Measurements from ENCODE around the gene LAMC1.
"Not testable (repeated sequence)": the region's sequence is repeated elsewhere in the genome, so short reads cannot be mapped to it uniquely, and the experiment has no call there.

The LAMC1 gene

GRCh38 chr1:183069562-183070216 lies 46.5 kb downstream of the LAMC1 start:
- H2BK12ac ChIP-seq (ENCODE audit: low read length) = no peak overlapping the region
- no peak overlapping the region for H3K4me3 ChIP-seq (ENCODE audit: low read length in 2 of 2)
- WGBS, 2 donors (ENCODE audit: extremely low coverage in 2 of 2, insufficient read length in 2 of 2, insufficient replicate concordance in 1 of 2) = no CpG with 5 or more reads among the region's 4 CpGs
- H3K79me1 ChIP-seq (ENCODE audit: low read depth, low read length) = no peaks in the 10 kb centered on the region
- H3K36me3 ChIP-seq (replicated peaks in 1 of 2; ENCODE audit: control insufficient read depth in 2 of 2, insufficient read depth in 2 of 2, low read length in 2 of 2) = peaks cover 1 to 9% of the 10 kb centered on the region in 2 donors
- H3K4me1 ChIP-seq (ENCODE audit: control insufficient read depth in 2 of 2, insufficient read depth in 1 of 2, low read depth in 1 of 2, low read length in 2 of 2) = peaks cover 5 to 10% of the 10 kb centered on the region in 2 donors
- no peak overlapping the region for H2AK5ac ChIP-seq (ENCODE audit: low read depth, low read length)
- no peak overlapping the region for H2BK5ac ChIP-seq (ENCODE audit: low read length)
- no peak overlapping the region for H3K4ac ChIP-seq (ENCODE audit: low read length)
- no peak overlapping the region for H3K4me2 ChIP-seq (ENCODE audit: insufficient read depth, low read length, poor library complexity, severe bottlenecking)
- DNase-seq (ENCODE audit: low spot score) = no peak
- no peak overlapping the region for H2AFZ ChIP-seq (ENCODE audit: low read length)
- H3K14ac ChIP-seq (ENCODE audit: low read length) = no peak overlapping the region
- H4K8ac ChIP-seq (ENCODE audit: low read depth, low read length) = no peak overlapping the region
- H2BK120ac ChIP-seq (ENCODE audit: low read depth, low read length) = no peak overlapping the region
- no peak overlapping the region for H3K9ac ChIP-seq (ENCODE audit: low read depth, low read length, poor library complexity)
- H4K91ac ChIP-seq (ENCODE audit: low read depth, low read length, poor library complexity) = no peak overlapping the region
- H3K27ac ChIP-seq (replicated peaks; ENCODE audit: low read length) = no peak overlapping the region
- peaks cover 2 to 41% of the 10 kb centered on the region in 2 donors for H3K9me3 ChIP-seq (replicated peaks in 1 of 2; ENCODE audit: control insufficient read depth in 2 of 2, insufficient read depth in 1 of 2, low read depth in 1 of 2, low read length in 2 of 2)
- H3K18ac ChIP-seq (ENCODE audit: low read length) = no peak overlapping the region
- no peak overlapping the region for H2BK15ac ChIP-seq (ENCODE audit: low read length)
- no peaks in the 10 kb centered on the region for H3K27me3 ChIP-seq (ENCODE audit: control insufficient read depth in 3 of 3, insufficient read depth in 3 of 3, low read depth in 1 of 3, low read length in 3 of 3)
- no peak overlapping the region for H3K23ac ChIP-seq (ENCODE audit: low read depth, low read length, poor library complexity)

- no peak overlapping the region for H2BK5ac ChIP-seq (ENCODE audit: low read length)
- H3K27ac ChIP-seq (replicated peaks; ENCODE audit: low read length) = no peak overlapping the region
These were observed 47.2 kb downstream of the LAMC1 start for GRCh38 chr1:183070234-183070922.

GRCh38 chr1:183070923-183071618 lies 47.9 kb downstream of the LAMC1 start:
- DNase-seq (ENCODE audit: low spot score) = no peak
- H2AFZ ChIP-seq (ENCODE audit: low read length) = no peak overlapping the region
- no CpG with 5 or more reads among the region's 3 CpGs for WGBS, 2 donors (ENCODE audit: extremely low coverage in 2 of 2, insufficient read length in 2 of 2, insufficient replicate concordance in 1 of 2)

More at GRCh38 chr1:183070234-183070922, 47.2 kb downstream of the LAMC1 start:
- Histone ChIP-seq H2AFZ (ENCODE audit: low read length) (no peak overlapping the region), H3K4me3 (ENCODE audit: low read length in 2 of 2) (no peak overlapping the region), H3K9ac (ENCODE audit: low read depth, low read length, poor library complexity) (no peak overlapping the region), H3K4ac (ENCODE audit: low read length) (no peak overlapping the region), H3K18ac (ENCODE audit: low read length) (no peak overlapping the region), H4K91ac (ENCODE audit: low read depth, low read length, poor library complexity) (no peak overlapping the region), H3K9me3 (replicated peaks in 1 of 2; ENCODE audit: control insufficient read depth in 2 of 2, insufficient read depth in 1 of 2, low read depth in 1 of 2, low read length in 2 of 2) (peaks cover 0 to 37% of the 10 kb centered on the region in 2 donors), H2BK15ac (ENCODE audit: low read length) (no peak overlapping the region), H3K4me1 (ENCODE audit: control insufficient read depth in 2 of 2, insufficient read depth in 1 of 2, low read depth in 1 of 2, low read length in 2 of 2) (peaks cover 5 to 10% of the 10 kb centered on the region in 2 donors), H4K8ac (ENCODE audit: low read depth, low read length) (no peak overlapping the region), H3K79me1 (ENCODE audit: low read depth, low read length) (no peaks in the 10 kb centered on the region), H2AK5ac (ENCODE audit: low read depth, low read length) (no peak overlapping the region), H3K27me3 (ENCODE audit: control insufficient read depth in 3 of 3, insufficient read depth in 3 of 3, low read depth in 1 of 3, low read length in 3 of 3) (no peaks in the 10 kb centered on the region), H2BK120ac (ENCODE audit: low read depth, low read length) (no peak overlapping the region), H2BK12ac (ENCODE audit: low read length) (no peak overlapping the region), H3K23ac (ENCODE audit: low read depth, low read length, poor library complexity) (no peak overlapping the region), H3K4me2 (ENCODE audit: insufficient read depth, low read length, poor library complexity, severe bottlenecking) (no peak overlapping the region), H3K36me3 (replicated peaks in 1 of 2; ENCODE audit: control insufficient read depth in 2 of 2, insufficient read depth in 2 of 2, low read length in 2 of 2) (peaks cover 0 to 2% of the 10 kb centered on the region in 2 donors), H3K14ac (ENCODE audit: low read length) (no peak overlapping the region)
- no CpG with 5 or more reads among the region's 3 CpGs for WGBS, 2 donors (ENCODE audit: extremely low coverage in 2 of 2, insufficient read length in 2 of 2, insufficient replicate concordance in 1 of 2)
- no peak for DNase-seq (ENCODE audit: low spot score)

GRCh38 chr1:183072595-183072994 lies 49.4 kb downstream of the LAMC1 start:
- H3K27me3 ChIP-seq (ENCODE audit: control insufficient read depth in 3 of 3, insufficient read depth in 3 of 3, low read depth in 1 of 3, low read length in 3 of 3) = not testable (repeated sequence)
- WGBS, 2 donors (ENCODE audit: extremely low coverage in 2 of 2, insufficient read length in 2 of 2, insufficient replicate concordance in 1 of 2) = no CpG with 5 or more reads among the region's 7 CpGs

More at GRCh38 chr1:183070923-183071618, 47.9 kb downstream of the LAMC1 start:
- Histone ChIP-seq H3K4me1 (ENCODE audit: control insufficient read depth in 2 of 2, insufficient read depth in 1 of 2, low read depth in 1 of 2, low read length in 2 of 2) (peaks cover 5 to 10% of the 10 kb centered on the region in 2 donors), H3K27ac (replicated peaks; ENCODE audit: low read length) (no peak overlapping the region), H4K8ac (ENCODE audit: low read depth, low read length) (no peak overlapping the region), H2BK12ac (ENCODE audit: low read length) (no peak overlapping the region), H3K27me3 (ENCODE audit: control insufficient read depth in 3 of 3, insufficient read depth in 3 of 3, low read depth in 1 of 3, low read length in 3 of 3) (no peaks in the 10 kb centered on the region), H3K79me1 (ENCODE audit: low read depth, low read length) (no peaks in the 10 kb centered on the region), H3K23ac (ENCODE audit: low read depth, low read length, poor library complexity) (no peak overlapping the region), H2BK5ac (ENCODE audit: low read length) (no peak overlapping the region), H2AK5ac (ENCODE audit: low read depth, low read length) (no peak overlapping the region), H2BK120ac (ENCODE audit: low read depth, low read length) (no peak overlapping the region), H3K14ac (ENCODE audit: low read length) (no peak overlapping the region), H3K18ac (ENCODE audit: low read length) (no peak overlapping the region), H3K9me3 (replicated peaks in 1 of 2; ENCODE audit: control insufficient read depth in 2 of 2, insufficient read depth in 1 of 2, low read depth in 1 of 2, low read length in 2 of 2) (peaks cover 0 to 30% of the 10 kb centered on the region in 2 donors), H4K91ac (ENCODE audit: low read depth, low read length, poor library complexity) (no peak overlapping the region), H3K36me3 (replicated peaks in 1 of 2; ENCODE audit: control insufficient read depth in 2 of 2, insufficient read depth in 2 of 2, low read length in 2 of 2) (peaks cover 0 to under 1% of the 10 kb centered on the region in 2 donors), H3K9ac (ENCODE audit: low read depth, low read length, poor library complexity) (no peak overlapping the region), H3K4me3 (ENCODE audit: low read length in 2 of 2) (no peak overlapping the region), H3K4me2 (ENCODE audit: insufficient read depth, low read length, poor library complexity, severe bottlenecking) (no peak overlapping the region), H2BK15ac (ENCODE audit: low read length) (no peak overlapping the region), H3K4ac (ENCODE audit: low read length) (no peak overlapping the region)

More at GRCh38 chr1:183072595-183072994, 49.4 kb downstream of the LAMC1 start:
- Histone ChIP-seq H3K9me3 (replicated peaks in 1 of 2; ENCODE audit: control insufficient read depth in 2 of 2, insufficient read depth in 1 of 2, low read depth in 1 of 2, low read length in 2 of 2) (peaks cover 0 to 29% of the 10 kb centered on the region in 2 donors), H3K4me1 (ENCODE audit: control insufficient read depth in 2 of 2, insufficient read depth in 1 of 2, low read depth in 1 of 2, low read length in 2 of 2) (peaks cover 5 to 10% of the 10 kb centered on the region in 2 donors)
- H4K8ac ChIP-seq (ENCODE audit: low read depth, low read length); DNase-seq (ENCODE audit: low spot score); H3K14ac ChIP-seq (ENCODE audit: low read length); H2BK120ac ChIP-seq (ENCODE audit: low read depth, low read length); H3K18ac ChIP-seq (ENCODE audit: low read length); H2BK15ac ChIP-seq (ENCODE audit: low read length); H3K9ac ChIP-seq (ENCODE audit: low read depth, low read length, poor library complexity); H2BK12ac ChIP-seq (ENCODE audit: low read length); H3K36me3 ChIP-seq (replicated peaks in 1 of 2; ENCODE audit: control insufficient read depth in 2 of 2, insufficient read depth in 2 of 2, low read length in 2 of 2); H2AK5ac ChIP-seq (ENCODE audit: low read depth, low read length); H3K4me3 ChIP-seq (ENCODE audit: low read length in 2 of 2); H4K91ac ChIP-seq (ENCODE audit: low read depth, low read length, poor library complexity); H3K27ac ChIP-seq (replicated peaks; ENCODE audit: low read length); H3K4ac ChIP-seq (ENCODE audit: low read length); H3K23ac ChIP-seq (ENCODE audit: low read depth, low read length, poor library complexity); H3K4me2 ChIP-seq (ENCODE audit: insufficient read depth, low read length, poor library complexity, severe bottlenecking); H2BK5ac ChIP-seq (ENCODE audit: low read length); H2AFZ ChIP-seq (ENCODE audit: low read length); H3K79me1 ChIP-seq (ENCODE audit: low read depth, low read length): not testable (repeated sequence)

Data from neuronal stem cell (in vitro differentiated cells).